Cortex of kidney (tissue), 1 donor: ENCODE results near the gene PPP1R13L.

Source experiments
- DNase-seq: peaks from one replicate; lab custom pipeline; 2025; lab: John Stamatoyannopoulos, UW

The PPP1R13L gene, protein sequence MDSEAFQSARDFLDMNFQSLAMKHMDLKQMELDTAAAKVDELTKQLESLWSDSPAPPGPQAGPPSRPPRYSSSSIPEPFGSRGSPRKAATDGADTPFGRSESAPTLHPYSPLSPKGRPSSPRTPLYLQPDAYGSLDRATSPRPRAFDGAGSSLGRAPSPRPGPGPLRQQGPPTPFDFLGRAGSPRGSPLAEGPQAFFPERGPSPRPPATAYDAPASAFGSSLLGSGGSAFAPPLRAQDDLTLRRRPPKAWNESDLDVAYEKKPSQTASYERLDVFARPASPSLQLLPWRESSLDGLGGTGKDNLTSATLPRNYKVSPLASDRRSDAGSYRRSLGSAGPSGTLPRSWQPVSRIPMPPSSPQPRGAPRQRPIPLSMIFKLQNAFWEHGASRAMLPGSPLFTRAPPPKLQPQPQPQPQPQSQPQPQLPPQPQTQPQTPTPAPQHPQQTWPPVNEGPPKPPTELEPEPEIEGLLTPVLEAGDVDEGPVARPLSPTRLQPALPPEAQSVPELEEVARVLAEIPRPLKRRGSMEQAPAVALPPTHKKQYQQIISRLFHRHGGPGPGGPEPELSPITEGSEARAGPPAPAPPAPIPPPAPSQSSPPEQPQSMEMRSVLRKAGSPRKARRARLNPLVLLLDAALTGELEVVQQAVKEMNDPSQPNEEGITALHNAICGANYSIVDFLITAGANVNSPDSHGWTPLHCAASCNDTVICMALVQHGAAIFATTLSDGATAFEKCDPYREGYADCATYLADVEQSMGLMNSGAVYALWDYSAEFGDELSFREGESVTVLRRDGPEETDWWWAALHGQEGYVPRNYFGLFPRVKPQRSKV

DNA sequence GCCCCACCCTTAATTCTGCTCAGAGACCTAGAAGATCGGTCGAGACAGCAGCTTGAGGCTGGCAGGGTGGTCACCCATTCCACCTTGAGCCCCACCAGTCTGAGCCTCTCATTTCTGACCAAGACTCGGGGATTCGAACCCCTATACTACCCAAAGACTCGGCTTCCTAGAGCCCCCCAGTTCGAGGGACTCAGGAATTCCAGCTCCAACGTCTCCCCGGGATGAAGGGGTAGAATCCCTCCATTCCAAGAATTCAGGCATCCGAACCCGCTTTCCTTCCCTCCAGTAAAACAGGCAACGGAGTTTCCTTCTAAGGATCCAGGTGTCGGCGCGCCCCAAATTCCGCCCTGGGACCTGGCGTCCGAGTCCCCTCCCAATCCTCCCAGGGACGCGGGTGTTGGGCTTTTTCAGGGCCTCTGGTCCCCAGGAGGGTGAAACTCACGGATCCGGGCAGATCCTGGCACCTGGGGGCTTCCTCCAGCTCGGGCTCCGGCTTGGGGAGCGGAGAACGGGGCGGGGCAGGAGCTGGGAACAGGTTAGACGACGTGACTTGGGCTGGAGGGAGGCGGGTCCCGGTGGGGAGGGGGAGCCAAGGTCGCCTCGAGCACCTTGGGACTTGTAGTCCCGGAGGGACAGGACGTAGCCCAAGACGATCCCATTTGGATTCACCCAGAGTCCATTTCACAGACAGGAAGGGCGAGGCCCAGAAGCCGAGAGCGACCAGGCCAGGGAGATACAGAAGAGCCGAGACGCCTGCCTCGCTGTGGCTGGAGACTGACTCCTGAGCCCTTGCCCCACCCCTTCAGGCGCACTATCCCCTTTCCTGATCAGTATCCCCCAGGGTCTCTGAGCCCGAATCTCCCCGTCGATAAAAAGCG, at the start of gene PPP1R13L:
PPP1R13L (minus strand) TSS at position 513 of the 878 bp plus-strand sequence. CDS start 6,751 bp downstream, outside the sequence.
- DNase-seq, result no peak

- DNase-seq, result no peak
These were observed 47.0 kb upstream of the PPP1R13L start for GRCh38 chr19:45451850-45452387.

DNA sequence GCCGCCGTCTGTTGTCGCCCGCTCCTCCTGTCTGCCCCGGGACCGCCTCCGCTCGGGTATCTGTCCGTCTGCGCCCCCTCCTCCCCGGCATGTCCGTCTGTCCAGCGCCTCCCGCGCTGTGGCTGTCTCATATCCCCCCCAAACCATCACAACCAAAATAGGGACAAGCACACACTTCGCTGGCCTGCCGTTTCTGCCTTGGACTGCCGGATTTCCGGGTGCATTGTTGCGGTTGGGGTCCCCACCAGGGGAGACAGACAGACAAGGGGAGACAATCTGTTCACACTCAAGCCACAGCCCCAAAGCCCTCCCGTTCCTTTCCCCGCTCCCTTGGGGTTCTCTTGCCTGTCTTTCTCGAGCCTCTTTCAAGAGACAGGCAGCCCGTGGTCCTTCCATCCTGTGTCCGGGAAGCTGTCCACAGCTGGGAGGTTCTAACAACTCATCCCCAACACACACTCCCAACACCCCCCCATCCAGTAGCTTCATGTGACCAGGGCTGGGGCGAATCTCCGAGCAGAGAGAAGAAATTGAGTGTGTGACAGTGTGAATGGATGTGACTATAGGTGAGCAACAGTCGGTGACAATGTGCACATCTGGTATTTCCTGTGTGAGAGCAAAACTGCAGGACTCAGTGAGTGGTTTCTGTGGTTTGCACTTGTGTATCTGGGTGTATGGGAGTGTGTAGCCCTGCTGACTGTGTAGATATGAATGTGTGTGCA, 46.4 kb upstream of the PPP1R13L start:
- DNase-seq, result no peak

DNA sequence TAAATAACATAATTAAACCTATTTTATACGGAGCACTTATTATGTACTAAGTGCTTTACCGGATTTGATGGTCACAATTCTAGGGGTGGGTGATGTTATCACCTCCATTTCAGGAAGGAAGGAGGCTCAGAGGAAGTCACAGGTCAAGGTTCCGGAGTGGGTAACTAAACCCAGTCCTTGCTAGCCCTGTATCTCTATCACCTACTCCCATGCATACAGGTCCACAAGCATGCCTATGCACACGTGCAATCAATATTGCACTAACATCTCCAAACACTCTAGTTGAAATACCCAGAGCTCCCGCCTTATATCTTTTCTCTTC, 45.1 kb upstream of the PPP1R13L start:
- DNase-seq, result no peak

DNA sequence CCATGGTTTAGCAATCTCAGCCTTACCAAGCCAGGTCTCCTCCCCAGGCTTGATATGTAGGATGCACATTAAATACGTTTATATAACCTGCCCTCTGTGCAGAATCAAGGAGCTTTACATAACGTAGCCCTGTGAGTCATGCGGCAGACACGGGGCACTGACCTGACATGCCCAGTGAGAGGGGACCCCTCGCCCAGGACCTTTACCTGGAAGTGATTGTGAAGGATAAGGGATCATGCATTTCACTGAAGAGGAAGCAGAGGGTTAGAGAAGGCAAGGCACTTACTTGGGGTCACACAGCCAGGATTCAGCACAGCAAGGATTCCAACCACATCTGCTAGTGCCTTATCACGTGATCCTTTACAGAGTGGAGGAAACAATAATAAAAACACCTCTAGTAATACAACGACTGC, 44.0 kb upstream of the PPP1R13L start:
- DNase-seq, result no peak

DNA sequence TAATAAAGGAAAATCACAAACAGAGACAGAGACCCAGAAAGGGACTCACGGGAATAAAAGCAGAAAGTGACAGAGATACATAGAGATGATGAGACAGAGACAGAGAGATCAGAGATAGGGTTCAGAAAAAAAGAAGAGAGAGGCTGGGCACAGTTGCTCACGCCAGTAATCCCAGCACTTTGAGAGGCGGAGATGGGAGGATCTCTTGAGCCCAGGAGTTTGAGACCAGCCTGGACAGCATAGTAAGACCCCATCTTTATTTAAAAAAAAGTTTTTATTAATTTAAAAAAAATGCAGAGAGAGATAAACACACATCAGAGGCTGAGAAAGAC, 43.5 kb upstream of the PPP1R13L start:
- DNase-seq, result no peak

- DNase-seq, result no peak
These were observed 42.1 kb upstream of the PPP1R13L start for GRCh38 chr19:45446944-45447343.

- DNase-seq, result no peak
These were observed 41.4 kb upstream of the PPP1R13L start for GRCh38 chr19:45446295-45446694.

DNA sequence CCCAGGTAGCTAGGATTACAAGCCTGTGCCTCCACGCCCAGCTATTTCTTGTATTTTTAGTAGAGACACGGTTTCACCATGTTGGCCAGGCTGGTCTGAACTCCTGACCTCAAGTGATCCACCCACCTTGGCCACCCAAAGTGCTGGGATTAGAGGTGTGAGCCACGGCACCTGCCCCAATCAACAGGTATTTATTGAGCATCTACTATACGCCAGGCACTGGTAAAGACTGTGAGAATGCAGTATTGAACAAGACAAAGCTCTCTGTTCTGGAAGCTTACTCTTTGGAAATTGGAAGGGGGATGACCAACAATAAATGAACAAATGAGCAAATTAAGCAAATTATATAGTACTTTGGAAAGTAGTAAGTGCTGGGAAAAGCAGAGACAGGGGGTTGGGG, 40.3 kb upstream of the PPP1R13L start:
- no peak for DNase-seq

DNA sequence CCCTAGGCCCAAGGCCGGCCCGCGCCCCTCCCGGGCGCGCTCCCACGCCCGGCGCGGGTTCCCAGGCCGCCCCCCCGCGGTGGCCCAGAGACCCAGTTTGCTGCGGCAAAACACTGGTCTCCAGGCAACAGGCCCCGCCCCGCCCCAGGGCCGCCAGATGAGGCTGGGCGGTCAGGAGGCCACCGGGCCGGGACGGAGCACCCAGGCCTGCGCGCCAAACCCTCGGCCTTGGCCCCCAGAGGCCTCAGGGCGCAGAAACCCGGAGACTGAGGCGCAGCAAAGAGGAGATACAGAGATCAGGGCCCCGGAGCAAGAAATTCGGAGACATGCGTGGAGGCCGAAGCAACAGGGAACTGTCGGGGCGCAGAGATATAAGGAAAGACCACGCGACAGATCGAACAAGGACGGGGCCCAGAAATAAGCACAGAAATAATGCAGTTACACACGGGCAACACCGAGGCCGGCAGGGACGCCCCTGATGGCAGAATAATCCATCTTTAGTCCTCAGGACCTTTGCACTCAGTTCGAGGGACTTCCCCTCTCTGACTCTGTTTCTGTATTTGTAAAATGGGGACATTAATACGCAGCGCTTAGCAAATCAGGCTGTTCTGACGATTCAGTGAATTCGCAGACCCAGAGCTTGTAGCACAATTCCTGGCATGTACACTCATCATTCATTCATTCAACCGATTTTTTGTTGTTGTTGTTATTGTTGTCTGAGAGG, 39.6 kb upstream of the PPP1R13L start:
- DNase-seq, result no peak

DNA sequence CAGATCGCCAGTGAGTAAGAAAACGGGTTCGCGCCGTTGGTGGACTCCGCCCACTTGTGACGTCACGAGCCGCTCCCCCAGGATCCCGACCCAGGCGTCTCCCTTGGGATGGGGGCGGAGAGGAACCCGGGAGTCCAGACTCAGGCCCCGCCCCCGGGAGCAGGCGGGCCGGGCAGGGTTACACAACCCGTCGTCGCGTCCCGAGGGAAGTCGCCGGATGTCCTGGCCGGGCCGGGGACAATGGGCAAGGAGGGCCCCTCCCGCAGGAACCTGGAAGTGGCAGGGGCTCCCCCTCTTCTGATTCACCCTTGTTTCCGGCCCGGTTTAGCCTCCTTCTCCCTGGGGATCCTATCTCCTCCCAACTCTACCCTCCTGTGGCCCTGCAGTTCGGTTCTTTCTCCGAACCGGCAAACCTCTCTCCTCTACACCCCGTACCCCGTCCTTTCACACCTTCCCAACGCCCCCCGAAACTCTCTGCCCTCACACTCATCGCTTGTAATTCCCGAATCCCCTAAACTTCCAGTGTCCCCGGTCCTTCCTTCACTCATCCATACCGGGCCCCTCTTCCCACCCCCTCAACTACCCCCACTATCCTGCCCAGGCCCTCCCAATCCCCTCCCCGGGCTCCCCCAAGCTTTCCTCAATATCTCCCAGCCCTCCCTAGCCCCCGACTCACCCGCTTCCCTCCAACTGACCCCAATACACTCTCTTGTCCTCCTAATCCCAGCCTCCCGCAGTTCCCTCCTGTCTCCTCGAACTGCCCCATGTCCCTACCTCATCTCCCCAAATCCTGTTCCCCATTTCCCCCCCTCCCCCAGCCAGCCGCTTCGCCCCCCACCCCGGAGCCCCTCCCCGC, 38.8 kb upstream of the PPP1R13L start:
- no peak for DNase-seq

DNA sequence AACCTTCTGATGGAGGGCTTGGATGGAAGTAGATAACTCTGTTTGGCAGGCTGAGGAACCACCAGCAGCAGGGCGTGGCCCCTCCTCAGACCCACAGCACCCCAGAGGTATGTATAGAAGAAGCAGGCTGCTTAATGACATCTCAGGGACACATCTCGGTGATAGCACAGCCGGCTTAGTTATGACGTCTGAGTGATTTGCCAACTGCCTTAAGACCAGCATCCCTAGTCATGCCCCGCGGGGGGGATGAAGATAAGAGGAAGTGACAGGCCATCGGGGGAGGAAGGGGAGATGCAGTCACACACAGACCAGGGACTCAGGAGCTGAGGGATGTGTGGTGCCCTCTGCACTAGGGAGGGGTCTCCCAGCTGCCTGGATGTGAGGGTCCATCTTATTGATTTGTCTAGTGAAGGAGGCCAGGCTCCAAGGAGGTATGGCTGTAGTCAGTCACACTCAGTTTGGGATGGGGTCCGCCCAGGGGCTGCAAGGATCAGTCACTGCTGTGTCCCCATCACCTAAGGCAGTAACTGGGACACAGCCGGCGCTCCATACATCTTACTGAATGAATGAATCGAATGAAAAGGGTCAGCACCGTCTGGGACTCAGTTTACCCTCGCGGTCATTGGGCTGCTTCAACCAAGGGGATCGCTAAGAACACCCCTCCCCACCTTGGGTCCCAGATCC, 38.1 kb upstream of the PPP1R13L start:
- no peak for DNase-seq

GRCh38 chr19:45442408-45442777, 37.5 kb upstream of the PPP1R13L start:
- no peak for DNase-seq

GRCh38 chr19:45440873-45441654, 36.2 kb upstream of the PPP1R13L start:
- DNase-seq, result no peak

- DNase-seq, result no peak
These were observed 35.4 kb upstream of the PPP1R13L start for GRCh38 chr19:45440259-45440638.

DNA sequence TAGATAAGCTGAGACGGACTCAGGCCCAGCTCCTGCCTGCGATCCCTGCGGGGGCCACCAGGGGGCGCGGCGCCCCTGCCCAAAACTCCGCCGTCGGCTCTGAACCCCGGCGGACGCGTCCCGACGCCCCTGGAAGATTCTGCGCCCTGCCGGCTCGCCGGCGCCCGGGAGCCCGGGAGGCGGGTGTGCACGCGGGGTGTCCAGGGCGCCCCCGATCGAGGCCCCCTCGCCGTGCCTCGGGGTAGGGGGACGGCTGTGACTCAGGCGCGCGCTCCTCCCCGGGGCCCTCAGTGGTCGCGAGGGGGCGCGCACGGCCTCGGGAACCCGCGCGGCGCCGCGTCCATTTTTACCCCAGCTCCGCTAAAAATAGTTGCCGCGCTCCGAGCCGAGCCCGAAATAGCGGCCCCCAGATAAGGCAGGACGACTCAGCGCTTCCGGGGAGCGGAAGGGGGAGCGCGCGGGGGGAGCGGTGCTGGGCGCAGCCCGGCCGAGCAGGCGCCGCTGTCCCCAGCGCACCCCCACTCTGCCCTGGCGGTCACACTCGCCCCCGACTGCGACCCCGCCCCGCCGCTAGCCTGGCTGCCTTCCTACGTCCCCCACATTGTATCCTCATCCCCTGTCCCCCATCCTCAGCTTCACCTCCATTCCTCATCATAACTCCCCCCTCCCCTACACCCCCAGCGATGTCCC, 34.8 kb upstream of the PPP1R13L start:
- DNase-seq, result no peak

DNA sequence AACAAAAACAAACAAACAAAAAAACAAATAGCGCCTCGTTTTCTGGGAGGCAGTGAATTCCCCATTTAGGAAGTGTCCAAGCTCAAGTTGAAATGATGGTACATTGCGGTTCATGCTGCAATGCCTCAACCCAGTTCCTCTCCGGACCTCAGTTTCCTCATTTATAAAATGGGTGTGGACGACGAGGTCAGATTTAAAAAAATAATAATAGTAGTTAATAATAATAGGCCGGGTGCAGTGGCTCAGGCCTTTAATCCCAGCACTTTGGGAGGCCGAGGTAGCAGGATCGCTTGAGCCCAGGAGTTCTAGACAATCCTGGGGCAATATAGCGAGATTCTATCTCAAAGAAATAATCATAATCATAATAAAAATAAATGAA, 34.3 kb upstream of the PPP1R13L start:
- no peak for DNase-seq

DNA sequence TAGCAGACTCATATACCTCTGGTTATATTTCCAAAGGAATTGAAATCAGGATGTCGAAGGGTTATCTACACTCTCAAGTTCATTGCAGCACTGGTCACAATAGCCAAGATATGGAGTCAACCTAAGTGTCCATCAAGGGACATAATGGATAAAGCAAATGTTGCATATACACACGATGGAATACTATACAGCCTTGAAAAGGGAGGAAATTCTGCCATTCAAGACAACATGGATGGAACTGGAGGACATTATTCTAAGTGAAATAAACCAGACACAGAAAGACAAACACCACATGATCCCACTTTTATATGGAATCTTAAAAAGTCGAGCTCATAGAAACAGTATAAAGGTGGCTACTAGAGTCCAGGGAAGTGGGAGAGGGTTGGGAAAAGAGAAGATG, 32.5 kb upstream of the PPP1R13L start:
- DNase-seq, result no peak
